Calu3 (cell line): ENCODE measurements around the gene POPDC2. TPM values are rescaled to one million over a fixed set of nuclear protein-coding genes. Genes with fewer than 3 reads are reported as not detected.

Source experiments
- BruUV-seq: library from RNA; stranded (reverse); fragments of 400-500 nt; replicated peaks from 2 replicates; lab custom pipeline; 2021; lab: Mats Ljungman, UMichigan
- CTCF ChIA-PET: fragments of 300-600 bp; sonication (Branson Sonifier 250); formaldehyde crosslinking; loops from one replicate; lab custom pipeline; 2022; ENCODE audit warnings: antibody characterized with exemption; lab: Charles Lee
- DNase-seq: peaks from one replicate; pipeline ENCODE4 v3.0.0; 2022
- H3K27ac Mint-ChIP-seq: one replicate; pipeline ENCODE4 v1.8.0; 2022; ENCODE audit warnings: mixed read lengths; ENCODE audit not compliant: unreplicated experiment
- H3K27me3 Mint-ChIP-seq: one replicate; pipeline ENCODE4 v1.8.0; 2022; ENCODE audit warnings: mixed read lengths; ENCODE audit not compliant: unreplicated experiment
- H3K36me3 Mint-ChIP-seq: one replicate; pipeline ENCODE4 v1.8.0; 2022; ENCODE audit warnings: mild to moderate bottlenecking, moderate library complexity, mixed read lengths; ENCODE audit not compliant: insufficient read depth, unreplicated experiment
- H3K4me1 Mint-ChIP-seq: one replicate; pipeline ENCODE4 v1.8.0; 2022; ENCODE audit warnings: mild to moderate bottlenecking, low read depth, mixed read lengths; ENCODE audit not compliant: unreplicated experiment
- H3K4me3 Mint-ChIP-seq: one replicate; pipeline ENCODE4 v1.8.0; 2022; ENCODE audit warnings: mild to moderate bottlenecking, low read depth, moderate library complexity, mixed read lengths; ENCODE audit not compliant: unreplicated experiment
- H3K9me3 Mint-ChIP-seq: one replicate; pipeline ENCODE4 v1.8.0; 2022; ENCODE audit warnings: low read depth, mixed read lengths; ENCODE audit not compliant: unreplicated experiment
- intact Hi-C: fragments of 100-400 bp; cut with micrococcal nuclease; formaldehyde crosslinking; loops from one replicate; pipeline ENCODE4 v1.10.0; 2022; ENCODE audit not compliant: unreplicated experiment
- total RNA-seq: library from RNA; stranded (reverse); gene quantifications from 2 replicates; pipeline ENCODE4 v1.2.3, GENCODE V29; 2022
- TF ChIP-seq, protein P1 (sequence below): fragments of 200-600 bp; IDR thresholded peaks from one replicate; pipeline ENCODE4 v1.8.0; 2022; ENCODE audit warnings: antibody characterized with exemption; ENCODE audit not compliant: unreplicated experiment

The POPDC2 gene
- total RNA-seq, 1 experiment from 2014 or later: 0.80 TPM

DNA sequence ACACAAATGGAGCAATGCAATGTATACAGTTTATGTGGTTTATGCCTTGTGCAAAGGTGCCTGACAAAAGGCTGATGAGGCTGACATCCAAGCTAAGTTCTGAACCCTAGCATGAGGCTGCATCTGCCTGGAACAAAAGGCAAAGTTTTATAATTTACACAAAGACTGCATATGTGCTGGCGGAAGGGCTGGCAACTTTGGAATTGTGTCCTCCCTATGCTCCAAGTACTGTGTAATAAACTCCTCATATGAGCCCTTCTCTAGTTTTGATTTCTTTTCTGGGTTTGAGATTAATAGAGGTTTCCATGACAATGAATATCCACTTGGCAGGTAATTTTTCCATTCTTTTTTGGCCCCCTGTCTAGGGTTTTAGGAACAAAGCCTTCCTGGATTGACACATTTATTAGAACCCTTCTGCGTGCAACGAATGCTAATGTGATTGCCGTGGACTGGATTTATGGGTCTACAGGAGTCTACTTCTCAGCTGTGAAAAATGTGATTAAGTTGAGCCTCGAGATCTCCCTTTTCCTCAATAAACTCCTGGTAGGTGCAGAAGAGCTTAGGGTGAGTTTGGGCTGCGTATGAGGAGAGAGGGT is 51.9 kb downstream of the POPDC2 start:
- CTCF ChIA-PET: interaction anchor here (1.5 kb wide), 1 partner anchor 15 kb away, joined by 3 read pairs; no protein-coding TSS in a partner anchor
- BruUV-seq: no TSS peak

DNA sequence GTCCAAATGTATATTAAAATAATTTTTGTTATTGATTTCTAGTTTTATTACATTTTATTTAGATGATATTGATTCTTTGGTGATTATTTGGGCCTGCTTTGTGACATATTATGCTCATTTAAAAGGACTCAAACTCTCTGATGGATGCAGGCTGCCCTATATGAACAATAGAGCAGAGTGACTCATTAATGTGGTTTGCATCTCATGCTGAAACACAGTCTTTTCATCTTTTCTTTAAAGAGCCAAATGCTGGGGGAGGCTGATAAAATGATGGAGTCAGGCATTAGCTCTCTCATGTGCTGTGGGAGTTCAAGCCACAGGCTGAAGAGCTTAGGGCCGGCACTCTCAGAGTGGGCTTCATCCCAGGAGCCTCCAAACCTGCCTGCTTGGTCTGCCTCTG is 55.5 kb downstream of the POPDC2 start:
- TF ChIP-seq, protein P1, sequence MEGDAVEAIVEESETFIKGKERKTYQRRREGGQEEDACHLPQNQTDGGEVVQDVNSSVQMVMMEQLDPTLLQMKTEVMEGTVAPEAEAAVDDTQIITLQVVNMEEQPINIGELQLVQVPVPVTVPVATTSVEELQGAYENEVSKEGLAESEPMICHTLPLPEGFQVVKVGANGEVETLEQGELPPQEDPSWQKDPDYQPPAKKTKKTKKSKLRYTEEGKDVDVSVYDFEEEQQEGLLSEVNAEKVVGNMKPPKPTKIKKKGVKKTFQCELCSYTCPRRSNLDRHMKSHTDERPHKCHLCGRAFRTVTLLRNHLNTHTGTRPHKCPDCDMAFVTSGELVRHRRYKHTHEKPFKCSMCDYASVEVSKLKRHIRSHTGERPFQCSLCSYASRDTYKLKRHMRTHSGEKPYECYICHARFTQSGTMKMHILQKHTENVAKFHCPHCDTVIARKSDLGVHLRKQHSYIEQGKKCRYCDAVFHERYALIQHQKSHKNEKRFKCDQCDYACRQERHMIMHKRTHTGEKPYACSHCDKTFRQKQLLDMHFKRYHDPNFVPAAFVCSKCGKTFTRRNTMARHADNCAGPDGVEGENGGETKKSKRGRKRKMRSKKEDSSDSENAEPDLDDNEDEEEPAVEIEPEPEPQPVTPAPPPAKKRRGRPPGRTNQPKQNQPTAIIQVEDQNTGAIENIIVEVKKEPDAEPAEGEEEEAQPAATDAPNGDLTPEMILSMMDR: no peak
- DNase-seq: no peak
- H3K36me3 Mint-ChIP-seq: no peaks in the 10 kb centered on the region
- CTCF ChIA-PET: no interaction called here
- no peak overlapping the region for H3K4me3 Mint-ChIP-seq
- H3K27ac Mint-ChIP-seq: no peak overlapping the region
- H3K27me3 Mint-ChIP-seq: peaks cover 42% of the 10 kb centered on the region
- no peaks in the 10 kb centered on the region for H3K4me1 Mint-ChIP-seq
- BruUV-seq: no TSS peak
- no peaks in the 10 kb centered on the region for H3K9me3 Mint-ChIP-seq
- intact Hi-C loops: no loop called here

More for the DNA sequence above, 51.9 kb downstream of the POPDC2 start:
- Mint-ChIP-seq H3K36me3 (no peaks in the 10 kb centered on the region), H3K4me3 (no peak overlapping the region), H3K27ac (no peak overlapping the region), H3K27me3 (peaks cover 53% of the 10 kb centered on the region), H3K4me1 (no peaks in the 10 kb centered on the region), H3K9me3 (no peaks in the 10 kb centered on the region)
- no peak for DNase-seq
- intact Hi-C loops: no loop called here
- TF ChIP-seq, protein P1: no peak

DNA sequence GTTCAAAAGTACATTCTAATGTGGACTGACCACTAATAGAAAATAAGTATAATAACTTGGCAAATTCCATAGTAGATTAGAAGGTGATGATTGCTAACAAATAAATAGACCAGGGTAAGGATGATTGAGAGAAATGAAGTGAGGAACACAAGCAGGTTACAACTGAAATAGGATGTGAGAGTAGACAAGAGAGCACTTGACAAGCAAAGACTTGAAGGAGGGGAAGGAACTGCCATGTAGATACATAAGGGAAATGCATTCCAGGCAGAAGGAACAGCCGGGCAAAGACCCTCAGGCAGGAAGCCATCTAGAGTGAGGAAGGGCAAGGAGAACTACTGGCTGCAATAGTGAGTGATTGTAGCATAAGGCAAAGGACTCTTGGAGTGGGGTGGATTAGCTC is 57.7 kb downstream of the POPDC2 start:
- Mint-ChIP-seq H3K4me3 (no peak overlapping the region), H3K9me3 (no peaks in the 10 kb centered on the region), H3K4me1 (peaks cover 9% of the 10 kb centered on the region), H3K27me3 (peaks cover 33% of the 10 kb centered on the region), H3K27ac (no peak overlapping the region), H3K36me3 (no peaks in the 10 kb centered on the region)
- no TSS peak for BruUV-seq
- CTCF ChIA-PET: no interaction called here
- intact Hi-C loops: no loop called here
- no peak for DNase-seq
- TF ChIP-seq, protein P1: no peak

DNA sequence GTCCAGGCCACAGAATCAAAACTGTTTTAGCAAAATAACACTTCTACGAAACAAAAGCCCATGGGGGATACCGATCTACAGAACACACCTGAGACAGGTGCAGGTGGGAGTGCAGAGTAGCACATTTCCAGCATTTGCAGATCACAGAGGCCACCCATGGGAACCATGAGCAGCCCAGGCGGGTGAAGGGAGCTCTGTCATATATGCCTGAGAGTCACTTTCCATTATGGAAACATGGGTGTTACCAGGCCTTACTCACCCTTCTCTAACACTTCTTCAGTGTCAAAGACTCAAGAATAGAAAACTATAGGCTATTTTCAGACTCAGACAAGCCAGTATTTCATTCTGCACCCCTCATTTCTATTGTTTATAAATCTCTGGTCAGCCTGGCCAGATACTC is 59.2 kb downstream of the POPDC2 start:
- CTCF ChIA-PET: no interaction called here
- no peak overlapping the region for H3K4me3 Mint-ChIP-seq
- intact Hi-C loops: no loop called here
- no TSS peak for BruUV-seq
- no peak overlapping the region for H3K27ac Mint-ChIP-seq
- TF ChIP-seq, protein P1: no peak
- no peak for DNase-seq
- no peaks in the 10 kb centered on the region for H3K9me3 Mint-ChIP-seq
- H3K27me3 Mint-ChIP-seq: peaks cover 17% of the 10 kb centered on the region
- H3K36me3 Mint-ChIP-seq: no peaks in the 10 kb centered on the region
- H3K4me1 Mint-ChIP-seq: peaks cover 9% of the 10 kb centered on the region
